ENCODE results near the gene ST3GAL5.

ST3GAL5 gene

GRCh38 chr2:85811180-85812093 lies 77.4 kb downstream of the ST3GAL5 start:
- FAIRE-seq (no peak), DNase-seq (ENCODE audit: insufficient read length, low spot score) (no peak)

- FAIRE-seq (no peak), DNase-seq (ENCODE audit: insufficient read length, low spot score) (no peak)
These were observed 78.2 kb downstream of the ST3GAL5 start for GRCh38 chr2:85810371-85811179.

- FAIRE-seq (no peak), DNase-seq (ENCODE audit: insufficient read length, low spot score) (no peak)
These were observed 81.0 kb downstream of the ST3GAL5 start for GRCh38 chr2:85807756-85808155.

GRCh38 chr2:85806358-85807118 lies 82.3 kb downstream of the ST3GAL5 start:
- DNase-seq (ENCODE audit: insufficient read length, low spot score) (no peak), FAIRE-seq (no peak)

GRCh38 chr2:85804583-85804982 lies 84.2 kb downstream of the ST3GAL5 start:
- peak; percentile 50 for DNase-seq (ENCODE audit: insufficient read length, low spot score)
- no peak for FAIRE-seq

- DNase-seq (ENCODE audit: insufficient read length, low spot score) (no peak), FAIRE-seq (no peak)
These were observed 84.9 kb downstream of the ST3GAL5 start for GRCh38 chr2:85803704-85804425.

GRCh38 chr2:85802354-85803103 lies 86.3 kb downstream of the ST3GAL5 start:
- FAIRE-seq: no peak
- no peak for DNase-seq (ENCODE audit: insufficient read length, low spot score)

- FAIRE-seq: no peak
- DNase-seq (ENCODE audit: insufficient read length, low spot score): no peak
These were observed 86.9 kb downstream of the ST3GAL5 start for GRCh38 chr2:85801871-85802270.

GRCh38 chr2:85800586-85800985 lies 88.2 kb downstream of the ST3GAL5 start:
- no peak for DNase-seq (ENCODE audit: insufficient read length, low spot score)
- no peak for FAIRE-seq

GRCh38 chr2:85799215-85799956 lies 89.4 kb downstream of the ST3GAL5 start:
- no peak for DNase-seq (ENCODE audit: insufficient read length, low spot score)
- no peak for FAIRE-seq

GRCh38 chr2:85797921-85798320 lies 90.9 kb downstream of the ST3GAL5 start:
- no peak for DNase-seq (ENCODE audit: insufficient read length, low spot score)

GRCh38 chr2:85797263-85797660 lies 91.5 kb downstream of the ST3GAL5 start:
- no peak for FAIRE-seq
- DNase-seq (ENCODE audit: insufficient read length, low spot score): no peak

More at GRCh38 chr2:85797921-85798320, 90.9 kb downstream of the ST3GAL5 start:
- FAIRE-seq: no peak

- no peak for FAIRE-seq
- no peak for DNase-seq (ENCODE audit: insufficient read length, low spot score)
These were observed 92.2 kb downstream of the ST3GAL5 start for GRCh38 chr2:85796341-85797262.

- FAIRE-seq (no peak), DNase-seq (ENCODE audit: insufficient read length, low spot score) (no peak)
These were observed 92.8 kb downstream of the ST3GAL5 start for GRCh38 chr2:85796046-85796340.

- no peak for FAIRE-seq
- no peak for DNase-seq (ENCODE audit: insufficient read length, low spot score)
These were observed 93.3 kb downstream of the ST3GAL5 start for GRCh38 chr2:85795331-85796045.

- FAIRE-seq (no peak), DNase-seq (ENCODE audit: insufficient read length, low spot score) (no peak)
These were observed 94.2 kb downstream of the ST3GAL5 start for GRCh38 chr2:85794491-85795121.

GRCh38 chr2:85794038-85794441 lies 94.8 kb downstream of the ST3GAL5 start:
- no peak for FAIRE-seq
- DNase-seq (ENCODE audit: insufficient read length, low spot score): no peak

Data from GM19239 (cell line).